Posterior cingulate gyrus (tissue), 11 donors: ENCODE data around the gene USP21.

ENCODE experiments used
- DNase-seq, 10 donors: peaks; one replicate each; pipeline versions ENCODE4 v3.0.0 to v3.0.0-alpha.2; 2020 to 2021; ENCODE audit warnings: mixed read lengths in 3 of 10
- intact Hi-C: fragments of 100-400 bp; cut with DNase I; formaldehyde crosslinking; loops from one replicate; pipeline ENCODE4 v1.15.1; 2023

Gene USP21

GRCh38 chr1:161132410-161133219 lies 26.7 kb upstream of the USP21 start, which contains the start of gene DEDD:
TSS of gene DEDD (minus strand) at chr1:161132667. CDS start at chr1:161124462, 8,205 bp downstream.
- peak; percentile 85 to 99 (median 90) for DNase-seq

GRCh38 chr1:161133220-161133740 lies 26.0 kb upstream of the USP21 start:
- intact Hi-C loops = loop anchor here (1.0 to 5.0 kb wide), 4 partner anchors 14 to 86 kb away; partner anchors contain the start of genes KLHDC9, NIT1, PFDN2 and UFC1
- no peak for DNase-seq

More at GRCh38 chr1:161132410-161133219, 26.7 kb upstream of the USP21 start, which contains the start of gene DEDD:
- intact Hi-C loops = loop anchor here (1.0 to 5.0 kb wide), 4 partner anchors 14 to 85 kb away; partner anchors contain the start of genes KLHDC9, NIT1, PFDN2 and UFC1

GRCh38 chr1:161137881-161138280 lies 21.4 kb upstream of the USP21 start:
- DNase-seq = peak in 1 of 10 donors; percentile 8
- intact Hi-C loops = no loop called here

GRCh38 chr1:161138431-161138830 lies 20.9 kb upstream of the USP21 start:
- intact Hi-C loops = no loop called here
- no peak for DNase-seq

- no peak for DNase-seq
- intact Hi-C loops = no loop called here
Measured at GRCh38 chr1:161139766-161140165, 19.5 kb upstream of the USP21 start.

- peak in 1 of 10 donors; percentile 45 for DNase-seq
- intact Hi-C loops = no loop called here
Measured at GRCh38 chr1:161140755-161141400, 18.4 kb upstream of the USP21 start.

- intact Hi-C loops = no loop called here
- DNase-seq = no peak
Measured at GRCh38 chr1:161145832-161146231, 13.5 kb upstream of the USP21 start.

- intact Hi-C loops = loop anchor here (1.0 kb wide), 1 partner anchor 20 kb away; no protein-coding TSS in a partner anchor
- no peak for DNase-seq
Measured at GRCh38 chr1:161153176-161153575, 6.1 kb upstream of the USP21 start.

- DNase-seq = peak; percentile 68 to 97 (median 78)
- intact Hi-C loops = loop anchor here (1.0 kb wide), 1 partner anchor 21 kb away; no protein-coding TSS in a partner anchor
Measured at GRCh38 chr1:161153682-161154337, 5.5 kb upstream of the USP21 start, which contains the start of gene UFC1. TSS of gene UFC1 (plus strand) at chr1:161153978. CDS start at chr1:161153998, 20 bp downstream.

- intact Hi-C loops = no loop called here
Measured at GRCh38 chr1:161157867-161158266, 1.4 kb upstream of the USP21 start.

GRCh38 chr1:161158316-161159010 lies 837 bp upstream of the USP21 start:
- intact Hi-C loops = no loop called here
- DNase-seq = no peak

More at GRCh38 chr1:161157867-161158266, 1.4 kb upstream of the USP21 start:
- DNase-seq = no peak

- intact Hi-C loops = no loop called here
- no peak for DNase-seq
Measured at GRCh38 chr1:161159913-161160243, 578 bp downstream of the USP21 start.

- DNase-seq = peak in 1 of 10 donors; percentile 33
- intact Hi-C loops = no loop called here
Measured at GRCh38 chr1:161160671-161161145, 1.4 kb downstream of the USP21 start.

GRCh38 chr1:161161652-161162051 lies 2.4 kb downstream of the USP21 start:
- intact Hi-C loops = no loop called here
- DNase-seq = peak in 1 of 10 donors; percentile 8

- DNase-seq = peak in 1 of 10 donors; percentile 10
- intact Hi-C loops = no loop called here
Measured at GRCh38 chr1:161162052-161162451, 2.8 kb downstream of the USP21 start.

GRCh38 chr1:161162806-161163205 lies 3.5 kb downstream of the USP21 start:
- intact Hi-C loops = no loop called here
- peak in 1 of 10 donors; percentile 46 for DNase-seq

- DNase-seq = peak in 2 of 10 donors; percentile 33 to 40
- intact Hi-C loops = no loop called here
Measured at GRCh38 chr1:161163793-161164192, 4.5 kb downstream of the USP21 start.

- DNase-seq = peak in 3 of 10 donors; percentile 51 to 68 (median 65)
- intact Hi-C loops = no loop called here
Measured at GRCh38 chr1:161164901-161165610, 5.8 kb downstream of the USP21 start.
